ENCODE results near the gene CACNA2D3. TPM values are rescaled to one million over a fixed set of nuclear protein-coding genes. Genes with fewer than 3 reads are reported as not detected.

Gene CACNA2D3
- polyA plus RNA-seq, 3 donors, result 8.3 to 21.5 (median 10.4) TPM

DNA sequence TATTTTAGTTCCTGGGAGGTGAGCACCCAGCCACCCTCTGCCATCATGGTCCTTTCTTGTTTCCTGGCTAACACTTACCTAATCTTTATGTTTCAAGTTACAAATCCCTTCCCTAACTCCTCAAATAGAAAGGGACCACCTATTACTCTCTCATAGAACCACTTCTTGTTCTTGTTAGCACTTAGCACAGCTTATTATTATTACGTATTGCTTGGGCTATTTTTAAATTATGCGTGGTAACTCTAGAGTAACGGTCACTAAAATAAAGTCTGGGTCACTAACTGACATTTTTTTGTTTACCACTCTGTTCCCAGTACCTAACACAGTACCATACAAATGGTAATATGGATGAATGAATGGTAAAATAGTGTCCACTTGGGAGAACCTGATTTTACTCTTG lies 663.6 kb downstream of the CACNA2D3 start:
- Histone ChIP-seq H4K20me1 (ENCODE audit: insufficient read depth, low read length) (no peaks in the 10 kb centered on the region), H3K27me3 (ENCODE audit: control insufficient read depth in 2 of 2, insufficient read depth in 2 of 2, low read length in 2 of 2) (no peaks in the 10 kb centered on the region), H3K4me3 (replicated peaks in 1 of 3; ENCODE audit: low read depth in 2 of 3, low read length in 3 of 3) (no peak overlapping the region), H3K27ac (ENCODE audit: low read depth in 1 of 2, low read length in 2 of 2) (no peak overlapping the region), H3K4me2 (replicated peaks; ENCODE audit: extremely low read depth, low read length, poor library complexity, severe bottlenecking) (no peak overlapping the region), H3K9ac (ENCODE audit: insufficient read depth, low read length, poor library complexity, severe bottlenecking) (no peak overlapping the region), H2AFZ (ENCODE audit: insufficient read depth, low read depth, low read length, poor library complexity, severe bottlenecking) (no peak overlapping the region), H3K4me1 (ENCODE audit: control insufficient read depth in 1 of 2, insufficient read depth in 2 of 2, low read length in 2 of 2) (no peaks in the 10 kb centered on the region), H3K79me2 (ENCODE audit: insufficient read depth, low read length) (no peaks in the 10 kb centered on the region), H3K9me3 (replicated peaks in 1 of 2; ENCODE audit: control insufficient read depth in 1 of 2, insufficient read depth in 1 of 2, low read length in 2 of 2) (no peaks in the 10 kb centered on the region), H3K36me3 (replicated peaks in 1 of 2; ENCODE audit: control insufficient read depth in 1 of 2, insufficient read depth in 2 of 2, low read length in 2 of 2) (no peaks in the 10 kb centered on the region)
- Mint-ChIP-seq H3K9me3 (peaks cover 0 to 12% (median 2%) of the 10 kb centered on the region in 7 donors), H3K27ac (no peak overlapping the region), H3K36me3 (no peaks in the 10 kb centered on the region), H3K27me3 (ENCODE audit: low read depth in 3 of 3) (no peaks in the 10 kb centered on the region), H3K4me3 (no peak overlapping the region), H3K4me1 (no peaks in the 10 kb centered on the region)
- TF ChIP-seq, protein P1, sequence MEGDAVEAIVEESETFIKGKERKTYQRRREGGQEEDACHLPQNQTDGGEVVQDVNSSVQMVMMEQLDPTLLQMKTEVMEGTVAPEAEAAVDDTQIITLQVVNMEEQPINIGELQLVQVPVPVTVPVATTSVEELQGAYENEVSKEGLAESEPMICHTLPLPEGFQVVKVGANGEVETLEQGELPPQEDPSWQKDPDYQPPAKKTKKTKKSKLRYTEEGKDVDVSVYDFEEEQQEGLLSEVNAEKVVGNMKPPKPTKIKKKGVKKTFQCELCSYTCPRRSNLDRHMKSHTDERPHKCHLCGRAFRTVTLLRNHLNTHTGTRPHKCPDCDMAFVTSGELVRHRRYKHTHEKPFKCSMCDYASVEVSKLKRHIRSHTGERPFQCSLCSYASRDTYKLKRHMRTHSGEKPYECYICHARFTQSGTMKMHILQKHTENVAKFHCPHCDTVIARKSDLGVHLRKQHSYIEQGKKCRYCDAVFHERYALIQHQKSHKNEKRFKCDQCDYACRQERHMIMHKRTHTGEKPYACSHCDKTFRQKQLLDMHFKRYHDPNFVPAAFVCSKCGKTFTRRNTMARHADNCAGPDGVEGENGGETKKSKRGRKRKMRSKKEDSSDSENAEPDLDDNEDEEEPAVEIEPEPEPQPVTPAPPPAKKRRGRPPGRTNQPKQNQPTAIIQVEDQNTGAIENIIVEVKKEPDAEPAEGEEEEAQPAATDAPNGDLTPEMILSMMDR (IDR thresholded peaks at IDR 0.05), result no peak
- intact Hi-C loops (cut with micrococcal nuclease), result no loop called here
- no peak for DNase-seq
- WGBS (ENCODE audit: insufficient coverage), result no CpG with 5 or more reads among the region's 3 CpGs

DNA sequence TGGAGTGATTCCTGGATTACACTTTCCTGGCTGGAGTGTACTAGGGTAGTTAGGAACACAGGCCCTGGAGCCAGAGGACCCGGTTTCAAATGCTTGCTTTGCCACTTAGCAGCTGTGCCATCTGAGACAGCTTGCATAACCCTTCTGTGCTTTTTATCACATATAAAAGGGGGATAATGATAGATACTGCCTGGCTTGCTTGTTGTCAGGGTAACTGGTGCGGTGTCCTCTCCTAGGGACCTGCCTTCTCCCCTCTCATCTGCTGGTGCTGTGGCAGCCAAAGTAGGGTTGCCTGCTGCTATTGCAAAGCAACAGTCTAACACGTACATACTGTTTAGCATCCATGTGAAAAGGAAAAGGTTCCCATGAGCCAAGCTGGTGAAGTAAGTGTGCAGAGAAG lies 667.7 kb downstream of the CACNA2D3 start:
- H3K79me2 ChIP-seq (ENCODE audit: insufficient read depth, low read length), result no peaks in the 10 kb centered on the region
- H3K9me3 Mint-ChIP-seq, result peaks cover 0 to 6% (median 0%) of the 10 kb centered on the region in 7 donors
- no peak overlapping the region for H2AFZ ChIP-seq (ENCODE audit: insufficient read depth, low read depth, low read length, poor library complexity, severe bottlenecking)
- WGBS (ENCODE audit: insufficient coverage), result no CpG with 5 or more reads among the region's 3 CpGs
- no peaks in the 10 kb centered on the region for H3K36me3 ChIP-seq (replicated peaks in 1 of 2; ENCODE audit: control insufficient read depth in 1 of 2, insufficient read depth in 2 of 2, low read length in 2 of 2)
- H3K4me3 ChIP-seq (replicated peaks in 1 of 3; ENCODE audit: low read depth in 2 of 3, low read length in 3 of 3), result no peak overlapping the region
- no peak overlapping the region for H3K9ac ChIP-seq (ENCODE audit: insufficient read depth, low read length, poor library complexity, severe bottlenecking)
- TF ChIP-seq, protein P1 (IDR thresholded peaks at IDR 0.05), result no peak
- no peaks in the 10 kb centered on the region for H3K36me3 Mint-ChIP-seq
- no peaks in the 10 kb centered on the region for H4K20me1 ChIP-seq (ENCODE audit: insufficient read depth, low read length)
- H3K27ac ChIP-seq (ENCODE audit: low read depth in 1 of 2, low read length in 2 of 2), result no peak overlapping the region
- no peaks in the 10 kb centered on the region for H3K9me3 ChIP-seq (replicated peaks in 1 of 2; ENCODE audit: control insufficient read depth in 1 of 2, insufficient read depth in 1 of 2, low read length in 2 of 2)
- H3K4me3 Mint-ChIP-seq, result no peak overlapping the region
- peaks cover 0 to 1% (median 1%) of the 10 kb centered on the region in 3 donors for H3K27me3 Mint-ChIP-seq (ENCODE audit: low read depth in 3 of 3)
- no peak overlapping the region for H3K4me2 ChIP-seq (replicated peaks; ENCODE audit: extremely low read depth, low read length, poor library complexity, severe bottlenecking)
- intact Hi-C loops (cut with micrococcal nuclease), result no loop called here
- no peaks in the 10 kb centered on the region for H3K27me3 ChIP-seq (ENCODE audit: control insufficient read depth in 2 of 2, insufficient read depth in 2 of 2, low read length in 2 of 2)
- DNase-seq, result no peak
- H3K4me1 ChIP-seq (ENCODE audit: control insufficient read depth in 1 of 2, insufficient read depth in 2 of 2, low read length in 2 of 2), result no peaks in the 10 kb centered on the region
- no peaks in the 10 kb centered on the region for H3K4me1 Mint-ChIP-seq
- H3K27ac Mint-ChIP-seq, result no peak overlapping the region

All from CD14-positive monocyte (primary cell).